KMS-11 (cell line): ENCODE data around the gene B3GAT3.

ENCODE experiments used
- H2AFZ ChIP-seq: fragments of 200-600 bp; sonication (generic); 2 replicates; pipeline ENCODE4 v1.6.1; 2016; ENCODE audit warnings: antibody characterized with exemption, mixed run types, low read depth
- H3K27ac ChIP-seq: fragments of 200-600 bp; sonication (generic); 2 replicates; pipeline ENCODE4 v1.6.1; 2016; ENCODE audit warnings: mild to moderate bottlenecking, mixed run types
- H3K27me3 ChIP-seq: fragments of 200-600 bp; sonication (generic); 2 replicates; pipeline ENCODE4 v1.6.1; 2017; ENCODE audit warnings: mild to moderate bottlenecking, low read depth, mixed run types, moderate library complexity; ENCODE audit not compliant: insufficient read depth
- H3K36me3 ChIP-seq: fragments of 200-600 bp; sonication (generic); 2 replicates; pipeline ENCODE4 v1.6.1; 2017; ENCODE audit warnings: mild to moderate bottlenecking, mixed run types; ENCODE audit not compliant: insufficient read depth
- H3K4me1 ChIP-seq: fragments of 200-600 bp; sonication (generic); 2 replicates; pipeline ENCODE4 v1.6.1; 2016; ENCODE audit warnings: mild to moderate bottlenecking, low read depth, mixed run types; ENCODE audit not compliant: poor library complexity, severe bottlenecking
- H3K4me2 ChIP-seq: fragments of 200-600 bp; sonication (generic); 2 replicates; pipeline ENCODE4 v1.7.0; 2016; ENCODE audit warnings: mild to moderate bottlenecking, mixed run types
- H3K4me3 ChIP-seq: fragments of 200-600 bp; sonication (generic); IDR thresholded peaks from 2 replicates; pipeline ENCODE4 v1.6.1; 2017; ENCODE audit warnings: low read depth, low read length, mixed read lengths; ENCODE audit not compliant: insufficient read depth
- H3K79me2 ChIP-seq: fragments of 200-600 bp; sonication (generic); 2 replicates; pipeline ENCODE4 v1.6.1; 2016; ENCODE audit warnings: low read depth, mixed run types; ENCODE audit not compliant: insufficient read depth
- H3K9ac ChIP-seq: fragments of 200-600 bp; sonication (generic); 2 replicates; pipeline ENCODE4 v1.6.1; 2016; ENCODE audit warnings: mild to moderate bottlenecking, mixed run types
- H4K20me1 ChIP-seq: fragments of 200-600 bp; sonication (generic); 2 replicates; pipeline ENCODE4 v1.6.1; 2016; ENCODE audit warnings: mild to moderate bottlenecking, mixed run types; ENCODE audit not compliant: insufficient read depth
- CTCF ChIP-seq: fragments of 200-600 bp; sonication (generic); conservative IDR thresholded peaks from 2 replicates; pipeline ENCODE4 v1.6.1; 2017; ENCODE audit warnings: low read depth, mild to moderate bottlenecking, antibody characterized with exemption, low read length, moderate library complexity, mixed read lengths

The B3GAT3 gene

GRCh38 chr11:62575156-62575555, 46.6 kb downstream of the B3GAT3 start:
- Histone ChIP-seq H3K4me2 (no peak overlapping the region), H3K4me1 (peaks cover 26% of the 10 kb centered on the region), H3K79me2 (peaks cover 35% of the 10 kb centered on the region), H4K20me1 (no peaks in the 10 kb centered on the region), H3K27me3 (no peaks in the 10 kb centered on the region), H3K4me3 (no peak overlapping the region), H2AFZ (no peak overlapping the region), H3K9ac (no peak overlapping the region), H3K27ac (no peak overlapping the region), H3K36me3 (peaks cover 20% of the 10 kb centered on the region; the same call in 1 of the 2 replicates)
- TF ChIP-seq CTCF, result no peak

GRCh38 chr11:62574363-62575071, 47.3 kb downstream of the B3GAT3 start:
- peaks cover 24% of the 10 kb centered on the region; the same call in 1 of the 2 replicates for H3K36me3 ChIP-seq
- H3K79me2 ChIP-seq, result peaks cover 41% of the 10 kb centered on the region
- H3K27ac ChIP-seq, result peak overlapping the region; percentile 37; the same call in 1 of the 2 replicates

GRCh38 chr11:62573592-62574362, 48.0 kb downstream of the B3GAT3 start, which contains the start of gene EEF1G:
TSS of gene EEF1G (minus strand) at chr11:62573891. CDS start at chr11:62573842, 49 bp downstream.
- Histone ChIP-seq H3K4me3 (peak within 1 kb of the TSS; percentile 63), H4K20me1 (no peaks in the 10 kb centered on the region), H3K4me2 (peak within 1 kb of the TSS; percentile 66), H3K27ac (peak within 1 kb of the TSS; percentile 50), H3K4me1 (peaks cover 37% of the 10 kb centered on the region), H3K36me3 (peaks cover 32% of the 10 kb centered on the region; the same call in 1 of the 2 replicates), H2AFZ (peak within 1 kb of the TSS; percentile 71), H3K27me3 (no peaks in the 10 kb centered on the region), H3K79me2 (peaks cover 49% of the 10 kb centered on the region), H3K9ac (peak within 1 kb of the TSS; percentile 69)
- no peak for TF ChIP-seq CTCF

More at GRCh38 chr11:62574363-62575071, 47.3 kb downstream of the B3GAT3 start:
- TF ChIP-seq CTCF, result no peak
- Histone ChIP-seq H3K4me2 (peak overlapping the region; percentile 59), H4K20me1 (no peaks in the 10 kb centered on the region), H3K27me3 (no peaks in the 10 kb centered on the region), H3K4me3 (peak overlapping the region; percentile 22), H3K4me1 (peaks cover 31% of the 10 kb centered on the region), H3K9ac (peak overlapping the region; percentile 52; the same call in 1 of the 2 replicates), H2AFZ (peak overlapping the region; percentile 71)

GRCh38 chr11:62573006-62573591, 48.7 kb downstream of the B3GAT3 start:
- H3K27me3 ChIP-seq, result no peaks in the 10 kb centered on the region
- H3K4me2 ChIP-seq, result peak overlapping the region; percentile 66
- peaks cover 52% of the 10 kb centered on the region for H3K79me2 ChIP-seq
- peaks cover 37% of the 10 kb centered on the region for H3K4me1 ChIP-seq
- H4K20me1 ChIP-seq, result no peaks in the 10 kb centered on the region
- peak overlapping the region; percentile 63 for H3K4me3 ChIP-seq
- H3K9ac ChIP-seq, result peak overlapping the region; percentile 69
- H2AFZ ChIP-seq, result peak overlapping the region; percentile 25; the same call in 1 of the 2 replicates
- peaks cover 38% of the 10 kb centered on the region; the same call in 1 of the 2 replicates for H3K36me3 ChIP-seq
- no peak for TF ChIP-seq CTCF
- peak overlapping the region; percentile 50 for H3K27ac ChIP-seq
